ENCODE results near the gene ADAT1.

The ADAT1 gene, protein sequence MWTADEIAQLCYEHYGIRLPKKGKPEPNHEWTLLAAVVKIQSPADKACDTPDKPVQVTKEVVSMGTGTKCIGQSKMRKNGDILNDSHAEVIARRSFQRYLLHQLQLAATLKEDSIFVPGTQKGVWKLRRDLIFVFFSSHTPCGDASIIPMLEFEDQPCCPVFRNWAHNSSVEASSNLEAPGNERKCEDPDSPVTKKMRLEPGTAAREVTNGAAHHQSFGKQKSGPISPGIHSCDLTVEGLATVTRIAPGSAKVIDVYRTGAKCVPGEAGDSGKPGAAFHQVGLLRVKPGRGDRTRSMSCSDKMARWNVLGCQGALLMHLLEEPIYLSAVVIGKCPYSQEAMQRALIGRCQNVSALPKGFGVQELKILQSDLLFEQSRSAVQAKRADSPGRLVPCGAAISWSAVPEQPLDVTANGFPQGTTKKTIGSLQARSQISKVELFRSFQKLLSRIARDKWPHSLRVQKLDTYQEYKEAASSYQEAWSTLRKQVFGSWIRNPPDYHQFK

DNA sequence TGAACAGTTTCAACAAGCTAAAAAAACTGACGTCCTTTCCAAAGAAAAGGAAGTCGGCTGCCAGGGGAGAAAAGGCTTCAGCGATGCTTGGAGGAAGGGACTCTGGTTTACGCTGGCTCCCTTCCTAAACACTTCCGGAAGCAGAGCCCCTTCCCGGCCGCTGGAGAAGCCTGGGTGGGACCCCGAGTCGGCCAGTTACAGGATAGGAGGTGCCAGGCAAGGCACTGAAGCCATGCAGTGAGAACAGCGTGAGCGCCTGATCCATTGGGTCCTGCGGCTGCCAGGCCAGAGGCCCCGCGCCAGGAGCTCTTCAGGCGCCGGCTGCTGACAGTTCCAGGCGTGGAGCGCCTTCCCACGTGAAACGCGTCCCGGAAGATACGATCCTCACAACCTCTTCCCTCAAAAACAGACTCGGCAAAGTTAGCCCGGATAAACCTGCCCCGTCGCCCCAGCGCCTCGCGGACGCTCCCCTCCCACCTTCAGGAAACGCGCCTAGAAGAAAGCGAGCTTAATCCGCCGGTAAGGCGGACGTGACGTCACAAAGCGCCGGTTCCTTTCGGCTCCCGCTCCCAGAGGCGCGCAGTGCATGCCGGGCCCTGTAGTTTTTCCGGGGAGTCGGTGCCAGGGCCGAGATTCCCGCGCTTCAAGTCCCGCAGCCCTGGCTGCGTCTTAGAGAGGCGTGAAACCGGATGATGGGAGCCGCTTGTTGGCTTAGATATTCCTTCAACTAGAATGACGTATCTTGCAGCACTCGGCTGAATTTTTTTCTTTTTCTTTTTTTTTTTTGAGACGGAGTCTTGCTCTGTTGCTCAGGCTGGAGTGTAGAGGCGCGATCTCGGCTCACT is at the start of gene ADAT1:
ADAT1 (minus strand) TSS at position 521 of the 845 bp plus-strand sequence. CDS start 2,482 bp downstream, outside the sequence.
- peak; percentile 98 for DNase-seq

DNA sequence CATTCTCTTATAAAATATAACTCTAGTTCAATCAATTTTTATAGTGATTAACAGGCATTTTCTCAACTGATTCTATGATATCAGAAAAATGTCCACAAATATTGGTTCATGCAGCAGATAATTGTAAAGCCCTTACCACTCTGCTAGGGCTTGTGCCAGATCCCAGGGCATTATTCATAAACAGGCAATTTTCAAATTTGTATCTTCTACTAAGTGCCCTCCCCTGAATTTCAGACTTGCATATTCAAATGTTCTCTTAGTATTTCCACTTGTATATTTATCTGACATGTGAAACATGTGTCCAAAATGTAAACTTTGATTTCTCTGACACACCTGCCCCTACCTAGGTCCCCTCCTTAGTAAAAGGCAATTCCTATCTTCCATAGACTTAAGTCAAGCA is 44.4 kb upstream of the ADAT1 start:
- DNase-seq, result no peak

DNA sequence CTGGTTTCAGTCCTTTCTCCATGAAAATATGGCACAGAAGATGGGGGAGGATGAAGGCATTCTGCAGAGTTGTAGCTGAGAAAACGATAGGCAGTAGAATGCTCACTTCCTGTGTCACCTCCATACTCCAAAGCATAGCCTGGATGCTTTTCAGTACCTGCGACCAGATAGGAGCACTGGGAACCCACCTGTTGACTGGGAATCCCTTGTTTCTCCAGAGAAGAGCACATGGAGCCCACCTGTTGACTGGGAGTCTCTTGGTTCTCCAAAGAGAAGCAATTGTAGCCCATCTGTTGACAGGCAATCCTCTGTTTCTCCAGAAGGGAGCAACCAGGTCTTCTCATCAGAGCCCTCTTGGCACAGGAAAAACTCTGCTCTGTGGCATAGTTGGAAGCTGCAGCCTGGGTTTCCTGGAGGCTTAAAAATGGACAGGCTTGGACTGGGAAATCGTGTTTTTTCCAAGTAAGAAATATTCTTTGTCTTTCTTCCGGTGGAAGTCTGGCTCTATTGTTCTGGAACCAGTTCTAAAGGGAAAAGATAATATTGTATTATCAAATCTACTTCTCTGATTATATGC is 37.7 kb upstream of the ADAT1 start:
- DNase-seq, result no peak

DNA sequence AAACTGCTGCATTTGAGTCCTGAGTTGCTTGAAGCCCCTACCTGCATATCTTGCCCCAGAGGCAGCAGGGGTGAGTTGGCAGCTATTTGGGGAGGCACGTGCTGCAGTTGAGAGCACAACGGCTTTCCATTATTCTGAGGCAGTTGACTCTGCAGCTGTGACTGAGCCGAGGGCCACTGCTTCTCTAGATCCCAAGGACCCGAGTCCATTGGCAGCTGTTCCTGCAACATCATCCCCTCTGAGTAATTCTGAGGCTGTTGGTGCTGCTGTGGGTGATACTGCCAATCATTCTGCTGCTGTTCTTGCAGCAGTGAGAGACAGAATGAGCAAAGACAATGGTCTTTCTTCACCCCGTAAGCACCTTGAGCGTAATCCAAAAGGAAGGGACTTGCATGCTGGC is 37.2 kb upstream of the ADAT1 start:
- no peak for DNase-seq

DNA sequence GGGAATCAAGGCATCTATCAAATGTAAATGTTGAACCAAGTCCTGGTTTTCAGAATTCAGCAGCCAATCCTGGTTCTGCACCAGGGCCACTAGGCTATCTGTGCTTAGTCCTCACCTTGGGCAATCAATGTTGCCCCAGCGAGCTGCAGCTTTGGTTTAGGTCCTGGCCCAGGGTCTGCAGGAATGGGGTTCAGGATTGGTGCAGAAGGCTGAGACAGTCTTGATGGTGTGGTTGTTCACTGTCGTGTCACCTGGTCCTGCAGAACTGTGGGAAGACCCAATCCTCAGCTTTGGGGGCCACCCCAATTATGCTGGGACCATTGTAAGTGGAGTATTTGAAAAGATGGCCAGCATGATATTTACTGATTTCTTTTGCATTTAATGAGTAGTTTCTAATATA is 35.1 kb upstream of the ADAT1 start:
- DNase-seq, result no peak

DNA sequence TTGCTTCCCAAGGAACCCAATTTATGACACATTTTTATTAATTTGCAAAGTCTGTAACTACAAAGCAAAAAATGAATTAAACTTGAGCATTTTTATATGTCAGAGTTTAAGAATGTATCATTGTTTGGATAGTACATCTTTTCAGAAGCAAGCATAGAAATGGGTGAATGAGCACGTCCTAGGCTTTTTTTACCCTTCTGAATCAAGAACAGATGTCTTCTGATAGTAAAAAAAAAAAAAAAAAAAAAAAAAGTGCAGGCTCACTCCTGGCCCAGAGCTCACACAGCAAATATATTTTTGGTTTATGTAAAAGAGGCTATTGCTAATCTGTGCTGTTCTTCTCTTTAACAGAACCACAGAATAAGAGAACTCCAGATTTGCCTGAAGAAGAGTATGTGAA is 30.8 kb upstream of the ADAT1 start:
- DNase-seq, result no peak

DNA sequence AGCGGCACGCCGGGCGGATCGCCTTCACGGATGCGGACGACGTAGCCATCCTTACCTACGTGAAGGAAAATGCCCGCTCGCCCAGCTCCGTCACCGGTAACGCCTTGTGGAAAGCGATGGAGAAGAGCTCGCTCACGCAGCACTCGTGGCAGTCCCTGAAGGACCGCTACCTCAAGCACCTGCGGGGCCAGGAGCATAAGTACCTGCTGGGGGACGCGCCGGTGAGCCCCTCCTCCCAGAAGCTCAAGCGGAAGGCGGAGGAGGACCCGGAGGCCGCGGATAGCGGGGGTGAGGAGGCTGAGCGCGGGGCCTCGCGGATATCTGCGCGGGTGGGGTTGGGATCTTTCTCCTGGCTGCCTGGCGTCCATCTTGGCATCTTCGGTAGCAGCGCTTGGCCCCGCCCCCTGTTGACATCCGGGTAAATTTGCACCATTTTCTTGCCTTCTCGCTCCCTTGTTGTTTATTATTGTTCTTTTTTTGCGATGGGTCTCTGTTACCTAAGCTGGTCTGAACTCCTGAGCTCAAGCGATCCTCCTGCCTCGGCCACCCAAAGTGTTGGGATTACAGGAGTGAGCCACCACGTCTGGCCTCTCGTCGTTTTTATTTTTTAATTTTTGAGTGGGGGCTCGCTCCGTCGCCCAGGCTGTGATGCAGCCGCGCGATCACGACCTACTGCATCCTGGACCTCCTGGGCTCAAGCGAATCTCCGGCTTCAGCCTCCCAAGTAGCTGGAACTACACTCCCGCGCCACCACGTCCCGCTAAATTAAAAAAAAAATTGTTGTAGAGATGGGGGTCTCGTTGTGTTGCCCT is 25.4 kb upstream of the ADAT1 start:
- DNase-seq, result peak; percentile 88

DNA sequence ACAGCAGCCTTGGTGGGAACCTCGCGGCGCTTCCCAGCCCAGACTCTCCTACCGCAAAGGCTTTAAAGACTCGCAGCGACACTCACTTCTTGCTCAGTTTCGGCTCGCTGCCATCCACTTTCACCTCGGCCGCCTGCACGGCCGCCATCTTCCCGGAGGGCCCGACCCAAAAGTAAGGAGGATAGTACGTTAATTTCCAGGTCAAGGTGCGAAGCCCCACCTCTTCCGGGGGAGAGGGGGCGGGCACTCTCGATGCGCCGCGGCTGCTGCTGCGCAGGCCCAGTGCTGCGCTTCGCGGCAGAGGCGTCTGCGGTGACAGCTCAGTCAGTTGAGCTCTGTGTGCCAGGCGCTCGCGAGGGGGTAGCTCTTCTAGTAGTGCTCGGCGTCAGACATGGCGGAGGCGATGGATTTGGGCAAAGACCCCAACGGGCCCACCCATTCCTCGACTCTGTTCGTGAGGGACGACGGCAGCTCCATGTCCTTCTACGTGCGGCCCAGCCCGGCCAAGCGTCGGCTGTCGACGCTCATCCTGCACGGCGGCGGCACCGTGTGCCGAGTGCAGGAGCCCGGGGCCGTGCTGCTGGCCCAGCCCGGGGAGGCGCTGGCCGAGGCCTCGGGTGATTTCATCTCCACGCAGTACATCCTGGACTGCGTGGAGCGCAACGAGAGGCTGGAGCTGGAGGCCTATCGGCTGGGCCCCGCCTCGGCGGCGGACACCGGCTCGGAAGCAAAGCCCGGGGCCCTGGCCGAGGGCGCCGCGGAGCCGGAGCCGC is 24.6 kb upstream of the ADAT1 start, which contains the start of the genes KARS1 and TERF2IP:
KARS1 (minus strand) TSS at position 174 of the 773 bp plus-strand sequence; CDS start at position 148, 26 bp downstream.
TERF2IP (plus strand) TSS at position 282 of the 773 bp plus-strand sequence; CDS start at position 392, 110 bp downstream.
- DNase-seq, result peak; percentile 96

DNA sequence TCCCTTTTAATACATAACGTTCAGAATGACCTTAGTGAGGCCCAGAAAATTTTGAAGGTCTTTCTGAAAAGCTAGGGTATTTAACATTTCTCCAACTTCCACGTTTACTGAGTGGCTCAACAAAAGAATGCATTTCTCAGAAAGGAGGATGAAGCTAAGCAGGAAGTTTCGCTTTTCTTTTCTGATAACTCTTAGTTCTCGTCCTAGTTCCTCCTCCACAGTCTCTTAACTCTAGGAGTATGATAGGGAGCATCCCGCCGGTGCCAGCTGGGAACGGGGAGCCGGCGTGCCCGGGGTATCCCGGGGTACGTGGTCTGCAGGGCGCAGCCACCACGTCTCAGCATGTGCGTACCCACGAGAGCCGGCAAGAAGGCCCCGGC is 24.0 kb upstream of the ADAT1 start:
- no peak for DNase-seq

DNA sequence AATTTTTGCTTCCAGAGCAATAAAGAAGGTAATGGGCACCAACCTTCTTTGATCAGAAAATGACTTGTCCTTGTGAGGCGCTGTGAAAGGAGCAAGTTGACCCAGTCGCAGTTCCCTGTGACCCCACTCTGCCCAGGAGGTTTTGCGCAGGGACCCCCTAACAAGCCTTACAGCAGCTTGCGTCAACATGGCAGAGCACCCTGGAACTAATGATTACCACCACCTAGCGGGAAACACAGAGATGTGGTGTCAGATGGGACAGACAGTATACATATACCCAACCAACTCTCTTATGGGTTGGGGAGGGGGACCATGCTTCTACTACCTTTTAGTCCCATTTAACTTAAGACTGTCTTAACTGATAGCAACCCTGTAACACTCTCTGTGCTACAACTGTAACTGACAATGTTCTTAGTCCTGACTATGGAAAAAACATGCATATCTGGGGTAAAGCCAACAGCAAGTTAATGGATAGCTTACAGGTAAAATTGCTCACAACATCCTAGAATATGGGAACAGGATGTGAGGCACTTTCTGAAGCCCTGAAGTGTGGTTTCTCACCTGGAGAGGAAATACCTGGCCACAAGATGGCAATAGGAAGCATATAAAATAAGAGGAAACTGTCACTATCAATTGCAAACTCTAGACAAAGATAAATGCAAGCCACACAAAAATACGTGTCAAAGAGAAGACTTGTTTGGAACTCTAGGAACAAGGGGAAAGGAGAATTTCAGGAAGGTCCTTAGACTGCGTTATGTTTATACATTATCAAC is 21.3 kb upstream of the ADAT1 start:
- DNase-seq, result peak; percentile 54

DNA sequence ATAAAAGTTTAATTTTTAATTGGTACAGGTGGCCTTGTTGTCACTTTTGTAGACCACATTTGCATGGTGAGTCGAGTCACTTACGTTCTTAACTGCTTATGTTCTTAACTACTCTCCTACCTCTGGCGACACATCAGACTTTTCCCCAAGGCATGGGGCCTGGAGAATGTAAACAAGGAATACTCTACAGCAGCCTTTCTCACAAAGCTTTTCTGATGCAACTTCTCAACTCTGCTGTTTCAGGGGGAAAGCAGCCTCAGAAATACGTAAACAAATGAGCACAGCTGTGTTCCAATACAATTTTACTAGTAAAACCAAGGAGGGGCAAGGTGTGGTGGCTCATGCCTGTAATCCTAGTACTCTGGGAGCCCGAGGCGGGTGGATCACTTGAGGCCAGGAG is 17.5 kb upstream of the ADAT1 start:
- no peak for DNase-seq

DNA sequence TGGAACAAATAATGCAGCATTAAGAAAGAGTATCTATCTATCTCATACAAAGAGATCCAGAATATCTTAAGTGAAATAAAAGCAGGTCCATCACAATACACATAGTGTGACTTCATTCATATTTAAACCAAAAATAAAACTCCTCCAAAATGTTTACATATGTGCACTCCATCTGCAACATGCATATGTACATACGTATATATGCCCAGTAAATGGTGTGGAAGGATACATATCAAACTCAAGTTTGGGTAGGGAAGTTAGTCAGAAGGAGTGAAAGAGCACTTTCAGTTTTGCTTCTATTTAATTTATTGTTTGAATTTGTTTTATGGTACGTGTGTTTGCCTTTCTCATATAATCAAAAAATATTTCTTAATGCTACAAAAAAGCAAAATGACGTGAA is 12.0 kb upstream of the ADAT1 start:
- no peak for DNase-seq

DNA sequence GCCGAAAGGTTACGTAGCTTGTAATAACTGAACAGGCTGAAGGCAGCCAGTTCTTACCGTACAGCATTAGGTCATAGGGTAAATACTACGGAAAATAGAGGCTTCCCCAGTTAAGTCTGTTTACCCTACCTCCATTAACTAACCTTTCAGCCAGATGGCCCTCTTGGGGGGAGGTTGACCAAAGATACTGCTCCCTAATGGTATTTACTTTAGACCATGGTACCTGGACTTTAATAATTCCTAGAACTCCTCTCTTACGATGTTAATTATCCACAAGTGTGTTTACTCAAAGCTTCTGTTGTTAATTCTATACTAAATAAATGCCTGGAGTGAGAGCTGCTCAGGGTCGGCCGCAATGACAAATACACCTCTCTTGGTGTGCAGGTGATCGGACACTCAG is 9.8 kb upstream of the ADAT1 start:
- no peak for DNase-seq

DNA sequence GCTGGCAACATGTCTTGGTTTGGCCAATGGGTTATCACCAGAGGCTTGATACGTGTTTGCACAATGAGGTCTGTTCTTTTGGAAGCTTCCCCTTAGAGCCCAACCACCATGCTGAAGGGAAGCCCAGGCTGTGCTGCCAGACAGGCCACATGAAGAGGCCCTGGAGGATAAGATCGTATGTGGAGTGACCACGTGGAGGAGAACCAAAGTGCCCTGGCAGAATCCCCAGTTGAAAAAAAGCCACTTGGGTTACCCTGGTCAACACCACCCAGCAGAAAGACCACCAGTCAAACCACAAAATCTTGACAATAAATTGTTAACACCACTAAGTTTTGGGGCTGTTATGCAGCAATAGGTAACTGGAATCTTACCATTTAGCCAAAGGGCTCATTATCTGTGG is 7.0 kb upstream of the ADAT1 start:
- no peak for DNase-seq

DNA sequence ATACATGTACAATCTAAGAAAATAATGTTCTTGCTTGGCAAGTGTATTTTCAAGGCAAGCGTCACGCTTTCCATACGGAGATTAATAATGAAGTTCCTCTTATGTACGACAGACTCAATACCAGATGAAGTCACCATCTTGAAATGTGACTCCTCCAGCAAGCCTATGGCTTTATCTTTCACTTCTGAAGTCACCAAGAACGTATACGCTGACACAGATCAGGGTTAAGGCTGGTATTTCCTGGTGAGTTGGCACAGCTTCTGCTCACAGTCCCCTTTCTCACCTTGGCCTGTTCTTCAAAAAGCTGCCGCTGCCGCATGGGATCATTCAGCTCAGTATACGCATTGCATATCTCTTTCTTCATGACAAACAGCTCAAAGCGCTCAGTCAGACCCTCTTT is 6.1 kb upstream of the ADAT1 start:
- no peak for DNase-seq

DNA sequence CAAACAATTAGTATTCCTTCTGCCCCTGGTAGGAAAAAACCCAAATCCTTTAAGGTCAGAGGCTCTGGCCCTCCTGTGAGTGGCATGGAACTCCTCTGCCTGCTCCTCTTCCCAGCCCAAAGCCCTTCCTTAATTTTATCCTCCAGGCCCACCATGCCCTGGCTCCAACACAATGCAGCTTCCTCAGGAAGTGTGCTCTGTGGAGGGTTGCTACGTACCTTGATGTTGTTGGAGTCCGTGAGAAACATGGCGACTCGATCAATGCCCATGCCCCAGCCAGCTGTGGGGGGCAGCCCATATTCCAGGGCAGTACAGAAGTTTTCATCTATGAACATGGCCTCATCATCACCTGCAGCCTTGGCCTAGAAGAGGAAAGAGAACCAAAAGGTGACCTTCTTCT is 5.3 kb upstream of the ADAT1 start:
- DNase-seq, result no peak

DNA sequence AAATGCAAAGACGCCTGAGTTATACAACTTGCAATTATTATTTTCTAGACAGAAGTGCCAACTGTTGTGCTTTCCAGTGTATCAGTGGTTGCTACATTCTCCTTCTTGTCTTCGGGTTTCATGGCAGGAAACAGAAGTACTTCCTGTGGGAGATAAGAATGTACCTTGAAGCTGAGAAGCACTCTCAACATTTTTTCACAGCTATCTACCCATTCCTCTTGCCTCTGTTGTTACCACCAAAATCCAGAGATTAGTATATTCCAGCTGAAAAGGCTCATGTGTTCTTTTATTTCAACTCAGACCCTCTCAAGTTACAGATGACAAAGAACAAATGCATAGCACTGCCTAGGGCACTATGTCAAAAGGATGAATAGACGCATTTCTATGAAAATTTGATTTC is 4.8 kb upstream of the ADAT1 start:
- peak; percentile 54 for DNase-seq

DNA sequence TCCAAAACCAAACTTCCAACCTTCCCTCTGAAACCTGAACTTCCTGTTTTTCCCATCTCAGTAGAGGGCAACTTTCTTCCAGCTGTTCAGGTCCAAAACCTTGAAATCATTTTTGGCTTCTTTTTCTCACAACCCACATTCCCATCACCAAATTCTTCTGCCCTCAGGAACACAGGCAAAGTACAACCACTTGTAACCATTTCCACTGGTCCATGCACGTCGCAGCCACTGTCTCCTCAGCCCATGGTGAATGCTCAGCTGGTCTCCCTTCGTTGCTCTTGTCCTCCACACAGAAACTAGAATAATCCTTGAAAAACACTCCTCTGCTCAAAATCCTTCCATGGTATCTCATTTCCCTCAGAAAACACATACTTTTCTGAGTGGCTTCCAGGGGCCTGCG is 3.7 kb upstream of the ADAT1 start:
- DNase-seq, result no peak

DNA sequence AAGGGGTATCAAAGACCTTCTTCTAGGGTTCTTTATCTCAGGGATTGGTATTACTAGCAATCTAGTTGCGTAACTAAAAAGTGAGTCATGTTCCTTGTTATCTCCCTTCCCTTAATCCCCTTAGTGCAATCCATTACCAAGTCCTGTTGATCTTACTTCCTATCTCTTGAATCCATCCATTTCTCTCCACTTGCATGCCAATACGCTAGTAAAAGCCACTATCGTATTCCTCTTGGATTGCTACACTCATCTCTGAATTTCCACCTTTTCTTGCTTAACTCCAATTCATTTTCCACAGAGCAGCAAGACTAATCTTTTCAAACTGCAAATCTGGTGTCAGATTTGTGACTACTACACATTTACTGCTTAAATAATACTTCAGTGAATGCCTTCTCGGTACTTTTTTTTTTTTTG is 1.8 kb upstream of the ADAT1 start:
- DNase-seq, result no peak

DNA sequence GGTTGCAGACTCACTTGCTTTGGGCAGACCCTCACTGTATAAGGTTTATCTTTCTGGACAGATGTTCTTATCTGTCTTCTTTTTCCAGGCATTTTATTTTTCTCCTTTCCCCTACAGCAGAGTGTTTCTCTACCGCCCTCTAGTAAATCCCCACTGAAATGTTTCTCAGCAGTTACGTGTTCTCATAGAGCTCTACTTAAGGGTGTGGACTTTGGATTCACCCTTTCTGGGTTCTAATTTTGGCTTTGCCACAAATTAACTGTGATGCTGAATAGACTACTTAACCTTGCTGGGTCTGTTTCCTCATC is 2.0 kb downstream of the ADAT1 start:
- DNase-seq, result peak; percentile 56

Data from CD4-positive, alpha-beta T cell treated with Interleukin-21 for 1 hour (primary cell).